ENCODE results near the gene SPNS2.

Gene SPNS2, protein sequence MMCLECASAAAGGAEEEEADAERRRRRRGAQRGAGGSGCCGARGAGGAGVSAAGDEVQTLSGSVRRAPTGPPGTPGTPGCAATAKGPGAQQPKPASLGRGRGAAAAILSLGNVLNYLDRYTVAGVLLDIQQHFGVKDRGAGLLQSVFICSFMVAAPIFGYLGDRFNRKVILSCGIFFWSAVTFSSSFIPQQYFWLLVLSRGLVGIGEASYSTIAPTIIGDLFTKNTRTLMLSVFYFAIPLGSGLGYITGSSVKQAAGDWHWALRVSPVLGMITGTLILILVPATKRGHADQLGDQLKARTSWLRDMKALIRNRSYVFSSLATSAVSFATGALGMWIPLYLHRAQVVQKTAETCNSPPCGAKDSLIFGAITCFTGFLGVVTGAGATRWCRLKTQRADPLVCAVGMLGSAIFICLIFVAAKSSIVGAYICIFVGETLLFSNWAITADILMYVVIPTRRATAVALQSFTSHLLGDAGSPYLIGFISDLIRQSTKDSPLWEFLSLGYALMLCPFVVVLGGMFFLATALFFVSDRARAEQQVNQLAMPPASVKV

DNA sequence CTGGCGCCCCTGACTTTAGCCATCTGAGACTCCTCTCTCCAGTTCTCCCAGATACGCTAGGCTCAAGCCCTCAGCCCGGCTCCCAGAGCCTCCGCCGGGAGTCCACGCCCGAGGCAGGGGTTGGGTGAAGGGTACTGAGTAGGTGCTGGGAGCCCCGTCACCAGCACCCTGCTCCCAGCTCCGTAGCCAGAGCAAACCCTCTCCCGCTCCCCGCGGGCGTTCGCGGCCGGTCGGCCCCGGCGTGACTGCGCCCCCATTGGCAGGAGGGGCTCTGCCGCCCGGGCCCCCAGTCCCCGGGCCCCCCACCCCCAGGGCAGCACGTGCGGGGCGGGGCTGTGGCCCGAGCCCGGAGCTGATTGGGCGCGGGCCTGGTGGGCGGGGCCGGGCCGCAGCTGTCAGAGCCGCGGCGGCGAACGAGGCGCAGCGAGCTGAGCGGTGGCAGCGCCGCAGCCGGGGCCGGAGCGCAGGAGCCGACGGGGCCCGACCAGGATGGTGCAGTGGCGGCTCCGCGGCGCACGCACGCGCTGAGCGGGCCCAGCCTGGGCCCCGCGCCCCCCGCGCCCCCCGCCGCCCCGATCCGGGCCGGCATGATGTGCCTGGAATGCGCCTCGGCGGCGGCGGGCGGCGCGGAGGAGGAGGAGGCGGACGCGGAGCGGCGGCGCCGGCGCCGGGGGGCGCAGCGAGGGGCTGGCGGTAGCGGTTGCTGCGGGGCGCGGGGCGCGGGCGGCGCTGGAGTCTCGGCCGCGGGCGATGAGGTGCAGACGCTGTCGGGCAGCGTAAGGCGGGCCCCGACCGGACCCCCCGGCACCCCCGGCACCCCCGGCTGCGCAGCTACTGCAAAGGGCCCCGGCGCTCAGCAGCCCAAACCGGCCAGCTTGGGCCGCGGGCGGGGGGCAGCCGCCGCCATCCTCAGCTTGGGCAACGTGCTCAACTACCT lies at the start of gene SPNS2:
Gene SPNS2 (plus strand): TSS at position 421 of the 937 bp plus-strand sequence. CDS start 167 bp downstream, at position 588.
- DNase-seq = peak; percentile 70

DNA sequence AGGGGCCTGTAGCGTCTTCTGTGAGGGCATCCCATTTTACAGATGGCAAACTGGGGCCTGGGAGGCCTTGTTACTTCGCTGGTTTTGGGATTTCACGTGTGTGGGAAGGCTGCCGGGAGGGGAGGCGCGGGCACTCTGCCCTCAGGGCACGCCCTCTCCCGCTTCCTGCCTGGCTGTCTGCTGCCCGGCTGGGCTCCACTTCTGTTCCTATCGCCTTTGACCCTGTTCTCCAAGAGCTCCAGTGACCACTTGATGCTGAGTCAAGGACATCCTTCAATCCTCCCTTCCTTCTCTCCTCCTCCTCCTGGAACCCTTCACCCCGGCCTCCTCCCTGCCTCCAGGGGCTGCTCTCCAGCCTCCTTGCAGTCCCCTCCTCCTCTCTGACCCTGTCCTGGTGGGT lies 48.9 kb upstream of the SPNS2 start:
- no peak for DNase-seq

- no peak for DNase-seq
Measured at GRCh38 chr17:4450710-4451316, 47.9 kb upstream of the SPNS2 start.

GRCh38 chr17:4453812-4454591 lies 44.7 kb upstream of the SPNS2 start:
- no peak for DNase-seq

DNA sequence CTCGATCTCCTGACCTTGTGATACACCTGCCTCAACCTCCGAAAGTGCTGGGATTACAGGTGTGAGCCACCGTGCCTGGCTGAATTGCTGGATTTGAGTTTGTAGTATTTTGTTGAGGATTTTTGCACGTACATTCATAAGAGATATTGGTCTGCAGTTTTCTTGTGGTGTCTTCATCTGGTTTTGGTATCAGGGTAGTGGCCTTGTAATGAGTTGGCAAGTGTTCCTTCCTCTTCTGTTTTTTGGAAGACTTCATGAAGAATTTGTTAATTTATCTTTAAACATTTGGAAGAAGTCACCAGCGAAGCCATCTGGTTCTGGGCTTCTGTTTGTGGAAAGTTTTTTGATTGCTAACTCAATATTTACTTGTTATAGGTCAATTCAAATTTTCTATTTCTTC lies 38.0 kb upstream of the SPNS2 start:
- DNase-seq = no peak

GRCh38 chr17:4463818-4464476 lies 34.7 kb upstream of the SPNS2 start:
- DNase-seq = no peak

DNA sequence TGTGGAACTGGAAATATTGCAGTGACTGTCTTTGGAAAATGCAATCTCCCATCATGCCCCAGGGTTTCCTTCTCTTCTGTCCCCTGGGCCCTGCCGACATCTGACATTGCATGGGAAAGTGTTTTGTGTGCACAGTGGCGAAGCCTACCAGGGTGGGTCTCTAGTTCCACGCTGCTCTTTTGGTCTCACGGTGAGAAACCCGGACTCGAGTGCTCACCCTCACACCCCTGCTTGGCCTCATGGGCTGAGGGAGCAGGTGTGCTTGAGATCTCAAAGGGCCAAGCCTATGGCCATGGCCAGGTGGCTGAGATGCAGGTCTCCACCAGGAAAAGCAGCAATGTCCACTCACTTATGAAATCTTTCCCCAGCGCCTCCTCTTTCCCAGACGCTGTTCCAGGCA lies 32.9 kb upstream of the SPNS2 start:
- no peak for DNase-seq

GRCh38 chr17:4467287-4467686 lies 31.4 kb upstream of the SPNS2 start:
- no peak for DNase-seq

- DNase-seq = no peak
Measured at GRCh38 chr17:4469552-4469951, 29.1 kb upstream of the SPNS2 start.

DNA sequence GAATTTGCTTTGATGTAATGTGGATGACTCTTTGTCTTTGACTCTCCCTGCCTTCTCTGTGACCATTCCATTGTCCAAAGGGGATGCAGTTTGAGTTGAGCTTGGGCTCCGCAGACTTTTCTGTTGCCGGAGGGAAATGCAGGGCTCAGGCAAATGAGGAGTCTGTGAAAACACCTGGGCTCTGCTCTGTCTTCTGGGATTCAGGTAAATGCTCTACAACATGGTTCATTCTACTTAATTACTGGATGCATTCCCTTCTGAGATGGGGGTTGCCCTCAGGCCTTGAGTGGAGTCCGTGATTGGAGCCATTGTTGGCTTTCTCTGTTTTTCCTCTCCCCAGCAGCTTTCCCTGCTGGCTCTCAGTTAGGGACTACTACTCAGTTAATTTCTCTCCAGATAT lies 26.4 kb upstream of the SPNS2 start:
- DNase-seq = no peak

- DNase-seq = no peak
Measured at GRCh38 chr17:4474093-4474492, 24.6 kb upstream of the SPNS2 start.

DNA sequence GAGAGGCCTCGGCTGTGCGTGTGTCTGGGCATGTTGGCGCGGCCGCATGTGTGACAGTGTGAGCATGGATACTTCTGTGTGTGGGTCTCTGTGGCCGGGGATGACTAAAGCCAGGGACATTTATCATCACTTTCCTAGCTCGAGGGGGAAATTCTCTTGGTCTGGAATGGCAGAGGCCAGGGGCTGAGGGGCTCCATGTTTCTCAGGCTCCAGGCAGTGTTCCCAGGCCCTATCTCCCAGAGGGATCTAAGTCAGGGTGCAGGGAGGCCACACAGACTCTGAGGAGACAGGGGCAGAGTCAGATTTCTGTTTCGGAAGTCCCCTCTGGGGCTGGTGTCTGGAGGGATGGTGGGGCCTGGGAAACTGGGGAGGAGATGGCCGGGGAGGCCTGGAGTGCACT lies 23.7 kb upstream of the SPNS2 start:
- no peak for DNase-seq

DNA sequence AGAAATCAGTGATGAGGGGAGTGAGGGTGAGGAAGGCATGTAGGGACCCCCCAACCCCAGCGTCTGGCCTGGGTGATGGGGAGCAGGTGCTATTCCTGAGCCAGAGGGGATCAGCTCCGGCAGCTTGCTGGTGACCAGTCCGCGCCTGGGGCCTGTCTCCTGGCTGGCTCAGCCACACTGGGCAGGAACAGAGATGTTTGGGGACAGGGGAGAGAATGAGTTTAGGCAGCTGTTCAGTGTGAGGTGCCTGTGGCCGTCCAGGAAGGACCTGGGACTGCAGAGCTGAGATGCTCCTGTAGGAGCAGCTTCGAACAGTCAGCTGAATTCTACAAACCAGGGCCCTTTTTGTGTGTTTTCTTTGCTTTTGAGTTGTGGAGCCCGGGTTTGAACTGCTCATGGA lies 23.2 kb upstream of the SPNS2 start:
- no peak for DNase-seq

DNA sequence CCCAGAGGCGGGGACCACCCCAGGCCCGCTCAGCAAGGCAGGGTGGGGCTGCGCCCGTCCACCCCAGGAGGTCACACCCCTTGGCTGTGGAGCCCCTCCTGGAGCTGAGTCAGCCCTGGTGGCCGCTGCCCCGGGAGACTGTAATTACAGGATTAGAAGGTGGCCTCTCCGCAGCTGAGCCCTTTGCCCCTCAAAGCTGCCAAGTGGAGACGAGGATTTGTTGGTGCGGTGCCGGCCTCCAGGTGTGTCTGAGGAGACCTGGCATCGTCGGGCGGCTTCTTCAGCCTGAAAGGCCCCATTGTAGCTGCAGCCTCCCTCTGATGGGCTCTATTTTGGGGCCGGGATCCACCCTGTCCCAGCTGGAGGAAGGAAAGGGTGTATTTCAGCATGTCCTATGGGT lies 22.7 kb upstream of the SPNS2 start:
- DNase-seq = no peak

- no peak for DNase-seq
Measured at GRCh38 chr17:4476511-4477070, 22.1 kb upstream of the SPNS2 start.

GRCh38 chr17:4477255-4477791 lies 21.4 kb upstream of the SPNS2 start:
- no peak for DNase-seq

GRCh38 chr17:4478318-4478830 lies 20.3 kb upstream of the SPNS2 start:
- DNase-seq = no peak

DNA sequence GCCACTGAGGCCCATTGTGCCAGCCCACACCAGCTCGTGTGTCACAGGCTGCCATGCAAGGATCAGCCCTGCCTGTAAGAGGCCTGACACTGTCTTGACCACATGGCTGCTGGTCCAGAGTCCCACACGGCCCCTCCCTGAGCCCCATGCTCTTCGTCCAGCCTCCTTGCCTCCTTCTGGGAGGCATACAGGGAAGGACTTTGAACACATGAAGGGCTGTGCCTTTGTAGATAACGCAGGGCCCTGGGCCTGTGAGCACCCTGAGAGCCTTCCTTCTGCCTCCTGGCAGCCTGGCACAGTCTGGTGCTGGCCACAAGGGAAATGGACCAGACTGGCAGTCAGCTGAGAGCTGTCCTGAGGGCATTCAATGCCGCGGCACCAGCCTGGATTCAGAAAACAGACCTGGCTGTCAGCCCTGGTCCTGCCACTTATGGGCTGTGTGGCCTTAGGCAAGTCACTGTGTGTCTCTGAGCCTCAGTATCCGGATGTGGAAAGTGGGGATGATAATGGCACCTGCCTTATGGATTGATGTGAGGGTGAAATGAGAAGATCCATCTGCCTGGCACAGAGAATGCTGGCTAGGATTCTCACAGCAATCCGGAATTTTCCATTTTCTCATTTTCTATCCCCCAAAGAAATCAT lies 19.2 kb upstream of the SPNS2 start:
- DNase-seq = no peak

DNA sequence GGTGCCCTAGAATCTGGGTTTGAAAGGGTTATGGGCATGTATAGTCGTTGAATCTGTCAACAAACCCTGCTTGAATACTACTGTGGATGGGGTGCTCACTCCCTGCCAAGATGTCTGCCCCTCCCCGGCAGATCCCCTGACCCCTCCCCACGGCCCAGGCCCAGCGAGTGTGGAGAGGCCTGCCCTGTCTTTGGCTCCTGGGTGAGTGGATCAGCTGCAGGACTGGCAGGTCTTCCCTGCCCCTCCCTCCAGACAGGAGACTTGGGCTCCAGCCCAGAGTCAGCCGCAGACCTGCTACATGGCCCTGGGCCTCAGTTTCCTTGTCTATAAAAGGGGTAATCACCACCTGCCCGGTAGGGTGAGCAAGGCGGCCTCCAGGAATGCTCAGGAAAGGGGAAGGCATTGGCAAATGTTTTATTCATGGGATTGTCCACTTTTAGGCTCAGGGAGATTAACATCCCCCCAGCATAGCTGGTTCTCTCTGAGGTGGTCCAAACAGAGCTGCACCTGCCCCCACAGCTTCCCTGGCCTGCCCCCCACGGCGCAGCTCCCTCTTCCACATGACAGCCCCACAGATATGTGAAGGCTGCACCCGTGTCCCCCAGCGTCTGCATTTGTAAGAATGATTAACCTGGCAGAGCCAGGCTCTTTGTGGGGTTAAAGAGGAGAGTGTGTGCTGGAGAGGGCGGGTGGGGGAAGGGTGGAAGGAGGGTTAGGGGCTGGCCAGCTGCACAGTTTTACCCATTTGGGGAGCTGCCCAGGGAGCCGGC lies 18.5 kb upstream of the SPNS2 start:
- no peak for DNase-seq
